Esophagus squamous epithelium (tissue), 5 donors: ENCODE data around the gene CPNE4. TPM values are rescaled to one million over a fixed set of nuclear protein-coding genes. Genes with fewer than 3 reads are reported as not detected.

Source experiments
- DNase-seq: peaks from one replicate; lab custom pipeline; 2025; lab: John Stamatoyannopoulos, UW
- H3K27ac ChIP-seq, 4 donors: fragments of 200-600 bp; sonication (generic); one replicate each; pipeline ENCODE4 v1.5.1; 2016 to 2019; ENCODE audit warnings: mild to moderate bottlenecking in 1 of 4
- H3K27me3 ChIP-seq, 4 donors: fragments of 200-600 bp; sonication (generic); 1 replicate in 3 of 4; 2 replicates in 1 of 4; pipeline versions ENCODE4 v1.5.1 to v1.6.0; 2017 to 2021; ENCODE audit warnings: antibody characterized with exemption in 1 of 4
- H3K36me3 ChIP-seq, 3 donors: fragments of 200-600 bp; sonication (generic); one replicate each; pipeline ENCODE4 v1.5.1; 2016 to 2019
- H3K4me1 ChIP-seq, 3 donors: fragments of 200-600 bp; sonication (generic); one replicate each; pipeline ENCODE4 v1.5.1; 2017 to 2019
- H3K4me3 ChIP-seq, 4 donors: fragments of 200-600 bp; sonication (generic); 1 replicate in 3 of 4; 2 replicates in 1 of 4; pipeline ENCODE4 v1.5.1; 2016 to 2019; ENCODE audit warnings: mild to moderate bottlenecking in 2 of 4, moderate library complexity in 1 of 4
- H3K9me3 ChIP-seq, 3 donors: fragments of 200-600 bp; sonication (generic); one replicate each; pipeline ENCODE4 v1.5.1; 2016 to 2019
- CTCF ChIP-seq, 6 experiments: fragments of 450-650 bp in 4 of 6; fragments of 200-600 bp in 2 of 6; sonication (generic) in 2 of 6; IDR thresholded peaks; one replicate each; pipeline ENCODE4 v1.5.1; 2016 to 2019; ENCODE audit warnings: antibody characterized with exemption in 6 of 6, mild to moderate bottlenecking in 4 of 6, moderate library complexity in 4 of 6
- POLR2A ChIP-seq, 4 donors: fragments of 450-650 bp; IDR thresholded peaks; one replicate each; pipeline ENCODE4 v1.6.1; 2017; ENCODE audit warnings: antibody characterized with exemption in 4 of 4, mild to moderate bottlenecking in 4 of 4, moderate library complexity in 3 of 4
- WGBS, 2 donors: methylation state at CpG; one replicate each; pipeline ENCODE4 v1.1.5; 2018; 5-methylcytosine and 5-hydroxymethylcytosine counted together
- intact Hi-C: fragments of 100-400 bp; cut with DNase I; formaldehyde crosslinking; loops from one replicate; pipeline ENCODE4 v1.15.0; 2022
- total RNA-seq, 4 donors: library from RNA; depleted of rRNA; stranded (reverse); fragments of >200 nt; gene quantifications; one replicate each; pipeline ENCODE4 v1.1.0, GENCODE V29; 2016
- donor health status: DM: yes; HTN: yes; CAD: no.

CPNE4 gene
- total RNA-seq, 4 donors from 2014 or later, result 0.19 TPM; not detected in 3

DNA sequence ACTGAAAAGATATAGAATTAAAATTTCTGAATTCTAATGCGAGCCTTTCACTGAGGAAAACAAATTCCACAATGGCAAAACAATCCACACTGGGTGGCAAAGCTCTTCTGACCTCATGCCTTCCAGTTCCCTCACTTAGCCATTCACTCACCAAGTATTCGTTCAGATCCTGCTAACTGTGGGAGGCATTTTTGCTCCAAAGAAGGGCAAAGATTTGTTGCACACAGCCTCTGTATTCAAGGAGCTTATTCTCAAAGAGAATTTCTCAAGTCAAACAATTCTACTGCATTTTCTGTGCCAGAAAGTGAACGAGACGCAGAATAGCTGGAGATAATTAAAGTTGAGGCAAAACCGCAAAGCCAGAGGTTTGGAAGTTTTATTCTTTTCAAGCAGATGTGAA, 77.3 kb downstream of the CPNE4 start:
- Histone ChIP-seq H3K27me3 (no peaks in the 10 kb centered on the region), H3K36me3 (no peaks in the 10 kb centered on the region), H3K4me1 (no peaks in the 10 kb centered on the region), H3K9me3 (no peaks in the 10 kb centered on the region), H3K27ac (no peak overlapping the region), H3K4me3 (no peak overlapping the region)
- 50 to 53% methylated on average over 5 of the region's 5 CpGs for WGBS, 2 donors
- intact Hi-C loops, result no loop called here
- TF ChIP-seq CTCF (IDR thresholded peaks at IDR 0.05) (no peak), POLR2A (IDR thresholded peaks at IDR 0.05) (no peak)
- no peak for DNase-seq

- H3K27me3 ChIP-seq, result no peaks in the 10 kb centered on the region
- no peak for DNase-seq
- intact Hi-C loops, result no loop called here
- no peak overlapping the region for H3K27ac ChIP-seq
- no peak overlapping the region for H3K4me3 ChIP-seq
- no peaks in the 10 kb centered on the region for H3K4me1 ChIP-seq
- H3K36me3 ChIP-seq, result no peaks in the 10 kb centered on the region
- no peaks in the 10 kb centered on the region for H3K9me3 ChIP-seq
- TF ChIP-seq POLR2A (IDR thresholded peaks at IDR 0.05) (no peak), CTCF (IDR thresholded peaks at IDR 0.05) (no peak)
- WGBS, 2 donors, result 31 to 37% methylated on average over 1 of the region's 1 CpG
These were observed 86.0 kb downstream of the CPNE4 start for GRCh38 chr3:131948806-131949205.

GRCh38 chr3:131944676-131945075, 90.1 kb downstream of the CPNE4 start:
- DNase-seq, result no peak
- Histone ChIP-seq H3K36me3 (no peaks in the 10 kb centered on the region), H3K4me1 (no peaks in the 10 kb centered on the region), H3K9me3 (no peaks in the 10 kb centered on the region), H3K27me3 (no peaks in the 10 kb centered on the region), H3K27ac (no peak overlapping the region), H3K4me3 (no peak overlapping the region)
- WGBS, 2 donors, result 43 to 63% methylated on average over 1 of the region's 1 CpG
- TF ChIP-seq CTCF (IDR thresholded peaks at IDR 0.05), result no peak
- intact Hi-C loops, result no loop called here

- WGBS, 2 donors, result 32 to 33% methylated on average over 3 of the region's 3 CpGs
- no peaks in the 10 kb centered on the region for H3K9me3 ChIP-seq
- intact Hi-C loops, result no loop called here
- no peak overlapping the region for H3K4me3 ChIP-seq
- no peak for TF ChIP-seq POLR2A (IDR thresholded peaks at IDR 0.05)
- no peak for TF ChIP-seq CTCF (IDR thresholded peaks at IDR 0.05)
- H3K27ac ChIP-seq, result no peak overlapping the region
- no peaks in the 10 kb centered on the region for H3K4me1 ChIP-seq
- no peaks in the 10 kb centered on the region for H3K36me3 ChIP-seq
- DNase-seq, result no peak
- H3K27me3 ChIP-seq, result no peaks in the 10 kb centered on the region
These were observed 101.1 kb downstream of the CPNE4 start for GRCh38 chr3:131933665-131934064.

- intact Hi-C loops, result no loop called here
- DNase-seq, result no peak
- WGBS, 2 donors, result 46 to 67% methylated on average over 2 of the region's 2 CpGs
- Histone ChIP-seq H3K27me3 (no peaks in the 10 kb centered on the region), H3K36me3 (no peaks in the 10 kb centered on the region), H3K4me3 (no peak overlapping the region), H3K27ac (no peak overlapping the region), H3K4me1 (no peaks in the 10 kb centered on the region), H3K9me3 (no peaks in the 10 kb centered on the region)
- TF ChIP-seq CTCF (IDR thresholded peaks at IDR 0.05) (no peak), POLR2A (IDR thresholded peaks at IDR 0.05) (no peak)
These were observed 106.2 kb downstream of the CPNE4 start for GRCh38 chr3:131928593-131928992.
